GM06990 (cell line): ENCODE measurements around the gene STXBP6.

Experiments used
- DNase-seq: peaks from one replicate; pipeline ENCODE4 v3.0.0-alpha.2; 2011; ENCODE audit not compliant: insufficient read length; ENCODE audit errors: extremely low read depth
- H3K27me3 ChIP-seq: replicated peaks from 2 replicates; pipeline ENCODE4 v1.6.0; 2011; ENCODE audit warnings: low read length; ENCODE audit not compliant: control insufficient read depth, insufficient read depth
- H3K36me3 ChIP-seq: 2 replicates; pipeline ENCODE4 v1.5.1; 2011; ENCODE audit warnings: low read length; ENCODE audit not compliant: control insufficient read depth, insufficient read depth
- H3K4me3 ChIP-seq: replicated peaks from 2 replicates; pipeline ENCODE4 v1.5.1; 2011; ENCODE audit warnings: low read depth, mild to moderate bottlenecking, control low read depth, low read length
- TF ChIP-seq, protein P1 (sequence below): IDR thresholded peaks from 2 replicates; pipeline ENCODE4 v1.5.1; 2011; ENCODE audit warnings: low read length, control low read depth, mild to moderate bottlenecking, inconsistent platforms; ENCODE audit not compliant: insufficient read depth, poor library complexity, severe bottlenecking

Gene STXBP6

DNA sequence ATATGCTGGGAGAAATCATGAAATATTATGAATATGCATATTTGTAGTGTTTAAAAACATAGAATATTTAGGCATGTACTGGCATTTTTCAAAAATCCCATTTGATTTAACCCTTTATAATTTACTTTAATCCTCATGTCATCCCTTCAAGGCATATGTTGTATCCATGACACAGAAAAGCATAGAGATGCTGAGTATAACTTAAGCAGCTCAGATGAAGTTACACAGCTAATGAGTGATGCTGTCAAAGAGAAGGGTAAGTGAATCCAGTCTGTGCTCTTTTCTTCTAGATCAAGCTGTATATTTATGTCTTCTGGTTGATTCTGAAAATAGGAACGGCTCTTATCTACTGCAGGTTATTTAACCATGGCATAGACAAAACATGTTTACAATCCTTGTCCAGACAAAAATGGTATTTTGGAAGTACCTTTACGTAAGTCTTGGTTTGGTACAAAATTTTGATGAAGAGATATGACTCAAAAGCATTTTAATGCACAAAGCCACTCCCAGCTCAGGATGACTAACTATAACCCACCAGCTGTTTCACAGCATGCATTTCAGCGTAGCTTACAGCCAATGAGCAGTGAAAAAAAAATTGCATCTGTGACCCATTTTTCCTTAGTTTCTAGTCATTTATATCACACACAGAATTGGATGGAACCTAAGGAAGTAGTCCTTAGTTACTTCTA, 201.7 kb downstream of the STXBP6 start:
- H3K4me3 ChIP-seq = no peak overlapping the region
- TF ChIP-seq, protein P1, sequence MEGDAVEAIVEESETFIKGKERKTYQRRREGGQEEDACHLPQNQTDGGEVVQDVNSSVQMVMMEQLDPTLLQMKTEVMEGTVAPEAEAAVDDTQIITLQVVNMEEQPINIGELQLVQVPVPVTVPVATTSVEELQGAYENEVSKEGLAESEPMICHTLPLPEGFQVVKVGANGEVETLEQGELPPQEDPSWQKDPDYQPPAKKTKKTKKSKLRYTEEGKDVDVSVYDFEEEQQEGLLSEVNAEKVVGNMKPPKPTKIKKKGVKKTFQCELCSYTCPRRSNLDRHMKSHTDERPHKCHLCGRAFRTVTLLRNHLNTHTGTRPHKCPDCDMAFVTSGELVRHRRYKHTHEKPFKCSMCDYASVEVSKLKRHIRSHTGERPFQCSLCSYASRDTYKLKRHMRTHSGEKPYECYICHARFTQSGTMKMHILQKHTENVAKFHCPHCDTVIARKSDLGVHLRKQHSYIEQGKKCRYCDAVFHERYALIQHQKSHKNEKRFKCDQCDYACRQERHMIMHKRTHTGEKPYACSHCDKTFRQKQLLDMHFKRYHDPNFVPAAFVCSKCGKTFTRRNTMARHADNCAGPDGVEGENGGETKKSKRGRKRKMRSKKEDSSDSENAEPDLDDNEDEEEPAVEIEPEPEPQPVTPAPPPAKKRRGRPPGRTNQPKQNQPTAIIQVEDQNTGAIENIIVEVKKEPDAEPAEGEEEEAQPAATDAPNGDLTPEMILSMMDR = no peak
- no peak for DNase-seq
- no peaks in the 10 kb centered on the region for H3K36me3 ChIP-seq
- H3K27me3 ChIP-seq = no peaks in the 10 kb centered on the region; the same call in 1 of the 2 replicates

DNA sequence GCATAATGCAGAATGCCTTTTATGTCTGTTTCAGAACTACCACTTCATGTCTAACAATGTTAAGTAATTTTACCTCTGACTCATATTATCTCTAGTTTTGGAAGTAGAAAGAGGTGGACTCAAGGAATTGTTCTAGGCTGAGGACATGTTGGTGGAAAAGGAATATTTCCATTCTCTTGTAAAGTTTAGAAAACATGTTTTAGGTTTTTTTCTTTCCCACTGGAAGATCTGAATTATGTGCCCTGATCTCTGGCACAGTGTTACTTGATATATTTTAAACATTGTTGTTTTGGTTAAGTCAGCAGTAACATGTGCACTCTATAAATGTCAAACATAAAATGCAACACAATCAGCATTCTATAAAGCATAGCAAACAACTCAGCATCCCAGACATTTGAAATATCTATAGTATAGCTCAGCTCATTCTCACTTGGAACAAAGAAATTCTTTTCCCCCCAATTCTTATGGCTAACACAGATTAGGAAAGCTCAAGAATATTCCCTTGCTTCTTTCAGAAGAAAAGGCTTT, 202.3 kb downstream of the STXBP6 start:
- Histone ChIP-seq H3K36me3 (no peaks in the 10 kb centered on the region), H3K4me3 (no peak overlapping the region), H3K27me3 (no peaks in the 10 kb centered on the region; the same call in 1 of the 2 replicates)
- DNase-seq = no peak
- TF ChIP-seq, protein P1 = no peak

DNA sequence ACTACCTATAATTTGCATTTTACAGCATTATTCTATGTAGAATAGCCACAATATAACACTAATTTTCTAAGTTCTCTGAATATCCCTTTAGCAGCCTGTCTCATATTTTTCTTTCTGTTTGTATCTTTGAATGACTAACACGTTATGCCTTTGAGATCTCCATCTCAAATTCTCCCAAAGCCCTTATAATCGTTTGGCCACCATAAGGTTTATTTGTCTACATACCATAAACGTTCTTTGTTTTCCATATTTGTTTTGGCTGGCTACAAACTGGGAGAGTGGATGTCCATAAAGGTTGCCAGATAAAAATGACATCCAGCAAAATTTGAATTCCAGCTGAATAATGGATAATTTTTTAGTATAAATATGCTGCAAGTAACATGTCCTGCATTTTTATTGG, 203.7 kb downstream of the STXBP6 start:
- no peak for DNase-seq
- H3K4me3 ChIP-seq = no peak overlapping the region
- no peaks in the 10 kb centered on the region for H3K36me3 ChIP-seq
- TF ChIP-seq, protein P1 = no peak
- H3K27me3 ChIP-seq = no peaks in the 10 kb centered on the region; the same call in 1 of the 2 replicates

GRCh38 chr14:24845851-24846250, 204.1 kb downstream of the STXBP6 start:
- no peak for DNase-seq
- Histone ChIP-seq H3K4me3 (no peak overlapping the region), H3K36me3 (no peaks in the 10 kb centered on the region), H3K27me3 (no peaks in the 10 kb centered on the region; the same call in 1 of the 2 replicates)
- TF ChIP-seq, protein P1 = no peak

DNA sequence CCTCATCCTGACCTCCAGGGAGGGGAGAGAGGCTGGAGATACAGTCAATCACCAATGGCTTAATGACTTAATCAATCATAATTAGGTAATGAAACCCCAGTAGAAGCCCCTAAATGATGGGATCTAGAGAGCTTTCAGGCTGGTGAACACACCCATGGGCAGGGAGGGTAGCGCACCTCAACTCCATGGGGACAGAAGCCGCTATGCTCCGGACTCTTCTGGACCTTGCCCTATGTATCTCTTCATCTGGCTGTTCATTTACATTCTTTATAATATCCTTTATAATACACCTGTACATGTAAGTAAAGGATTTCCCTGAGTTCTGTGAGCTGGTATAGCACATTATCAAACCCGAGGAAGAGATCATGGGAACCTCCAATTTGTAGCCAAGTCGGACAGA, 205.9 kb downstream of the STXBP6 start:
- DNase-seq = no peak
- Histone ChIP-seq H3K4me3 (no peak overlapping the region), H3K27me3 (no peaks in the 10 kb centered on the region; the same call in 1 of the 2 replicates), H3K36me3 (no peaks in the 10 kb centered on the region)
- TF ChIP-seq, protein P1 = no peak
